WTC11 (cell line): ENCODE measurements around the gene CDS1. TPM values are rescaled to one million over a fixed set of nuclear protein-coding genes. Genes with fewer than 3 reads are reported as not detected.

Experiments used
- ATAC-seq: fragments of 200-7000 bp; cut with Tn5 transposase; 2 replicates; pipeline ENCODE4 v1.10.0; 2021; ENCODE audit warnings: mild to moderate bottlenecking, moderate library complexity
- CTCF ChIA-PET: fragments of 300-600 bp; sonication (Branson Sonifier 250); formaldehyde crosslinking; loops from one replicate; lab custom pipeline; 2021; ENCODE audit warnings: antibody characterized with exemption; lab: Charles Lee
- POLR2A ChIA-PET: fragments of 350-600 bp; sonication (Branson Sonifier 250); formaldehyde crosslinking; loops from one replicate; lab custom pipeline; 2021; ENCODE audit warnings: antibody characterized with exemption; lab: Charles Lee
- DNase-seq: peaks from one replicate; pipeline ENCODE4 v3.0.0; 2021; ENCODE audit warnings: low spot score
- H3K27ac Mint-ChIP-seq: 2 replicates; pipeline ENCODE4 v1.8.0; 2021; ENCODE audit warnings: mixed read lengths
- H3K27me3 Mint-ChIP-seq: 2 replicates; pipeline ENCODE4 v1.8.0; 2021; ENCODE audit warnings: low read depth, mild to moderate bottlenecking, moderate library complexity, mixed read lengths
- H3K36me3 Mint-ChIP-seq: 2 replicates; pipeline ENCODE4 v1.8.0; 2021; ENCODE audit warnings: mixed read lengths
- H3K4me1 Mint-ChIP-seq: 2 replicates; pipeline ENCODE4 v1.8.0; 2022; ENCODE audit warnings: mixed read lengths
- H3K4me3 Mint-ChIP-seq: 2 replicates; pipeline ENCODE4 v1.8.0; 2021; ENCODE audit warnings: mild to moderate bottlenecking, moderate library complexity, mixed read lengths
- H3K9me3 Mint-ChIP-seq: 2 replicates; pipeline ENCODE4 v1.8.0; 2021; ENCODE audit warnings: mixed read lengths
- CREM ChIP-seq: sonication (generic); formaldehyde crosslinking; IDR thresholded peaks from 2 replicates; pipeline ENCODE4 v1.8.1; 2022; ENCODE audit warnings: mild to moderate bottlenecking, missing genetic modification reagents, moderate library complexity
- EMX1 ChIP-seq: fragments of 250-450 bp; sonication (Bioruptor Pico); IDR thresholded peaks from 2 replicates; pipeline ENCODE4 v1.8.0; 2021; ENCODE audit warnings: mild to moderate bottlenecking
- ERG ChIP-seq: fragments of 250-450 bp; sonication (Bioruptor Pico); IDR thresholded peaks from 2 replicates; pipeline ENCODE4 v1.8.0; 2021; ENCODE audit warnings: mild to moderate bottlenecking
- HMGA2 ChIP-seq: fragments of 250-450 bp; sonication (Bioruptor Pico); IDR thresholded peaks from 2 replicates; pipeline ENCODE4 v1.4.0; 2021; ENCODE audit warnings: mild to moderate bottlenecking, moderate library complexity
- IRF1 ChIP-seq: sonication (generic); formaldehyde crosslinking; IDR thresholded peaks from 2 replicates; pipeline ENCODE4 v1.8.0; 2023; ENCODE audit warnings: missing genetic modification reagents
- JAZF1 ChIP-seq: fragments of 250-450 bp; sonication (Bioruptor Pico); IDR thresholded peaks from 2 replicates; pipeline ENCODE4 v1.9.0; 2021; ENCODE audit warnings: moderate library complexity, mild to moderate bottlenecking, inconsistent platforms
- NR3C1 ChIP-seq: sonication (generic); formaldehyde crosslinking; conservative IDR thresholded peaks from 2 replicates; pipeline ENCODE4 v1.8.1; 2023; ENCODE audit warnings: low read depth, mild to moderate bottlenecking, missing genetic modification reagents
- PREB ChIP-seq: sonication (generic); formaldehyde crosslinking; IDR thresholded peaks from 2 replicates; pipeline ENCODE4 v1.8.1; 2022; ENCODE audit warnings: mild to moderate bottlenecking, missing genetic modification reagents, moderate library complexity, borderline replicate concordance
- PRRX2 ChIP-seq: fragments of 250-450 bp; sonication (Bioruptor Pico); IDR thresholded peaks from 2 replicates; pipeline ENCODE4 v1.8.0; 2021; ENCODE audit warnings: mild to moderate bottlenecking
- RORB ChIP-seq: fragments of 250-450 bp; sonication (Bioruptor Pico); IDR thresholded peaks from 2 replicates; pipeline ENCODE4 v1.9.0; 2021; ENCODE audit warnings: mild to moderate bottlenecking
- SMAD4 ChIP-seq: sonication (generic); formaldehyde crosslinking; IDR thresholded peaks from 2 replicates; pipeline ENCODE4 v1.8.0; 2022; ENCODE audit warnings: mild to moderate bottlenecking, missing genetic modification reagents
- SP1 ChIP-seq: sonication (generic); formaldehyde crosslinking; conservative IDR thresholded peaks from 2 replicates; pipeline ENCODE4 v1.8.1; 2022; ENCODE audit warnings: missing genetic modification reagents
- TCF7 ChIP-seq: sonication (generic); formaldehyde crosslinking; IDR thresholded peaks from 2 replicates; pipeline ENCODE4 v1.8.0; 2022; ENCODE audit warnings: mild to moderate bottlenecking, low read depth, missing genetic modification reagents, moderate library complexity
- TP53 ChIP-seq: sonication (generic); formaldehyde crosslinking; IDR thresholded peaks from 2 replicates; pipeline ENCODE4 v1.8.1; 2023; ENCODE audit warnings: mild to moderate bottlenecking, missing genetic modification reagents
- USF2 ChIP-seq: sonication (generic); formaldehyde crosslinking; IDR thresholded peaks from 2 replicates; pipeline ENCODE4 v1.8.1; 2023; ENCODE audit warnings: mild to moderate bottlenecking, missing genetic modification reagents, moderate library complexity
- ZNF121 ChIP-seq: sonication (generic); formaldehyde crosslinking; IDR thresholded peaks from 2 replicates; pipeline ENCODE4 v1.8.0; 2023; ENCODE audit warnings: missing genetic modification reagents
- ZNF219 ChIP-seq: sonication (generic); formaldehyde crosslinking; IDR thresholded peaks from 2 replicates; pipeline ENCODE4 v1.8.0; 2023; ENCODE audit warnings: missing genetic modification reagents, mild to moderate bottlenecking, borderline replicate concordance
- ZNF263 ChIP-seq: sonication (generic); formaldehyde crosslinking; IDR thresholded peaks from 2 replicates; pipeline ENCODE4 v1.8.1; 2022; ENCODE audit warnings: low read depth, mild to moderate bottlenecking, moderate library complexity, missing genetic modification reagents
- ZNF281 ChIP-seq: sonication (generic); formaldehyde crosslinking; IDR thresholded peaks from 2 replicates; pipeline ENCODE4 v1.8.0; 2023; ENCODE audit warnings: mild to moderate bottlenecking, missing genetic modification reagents
- ZNF416 ChIP-seq: fragments of 250-450 bp; sonication (Bioruptor Pico); IDR thresholded peaks from 2 replicates; pipeline ENCODE4 v1.9.0; 2021; ENCODE audit warnings: mild to moderate bottlenecking, inconsistent platforms
- ZNF671 ChIP-seq: fragments of 250-450 bp; sonication (Bioruptor Pico); IDR thresholded peaks from 2 replicates; pipeline ENCODE4 v1.8.0; 2021; ENCODE audit warnings: mild to moderate bottlenecking
- total RNA-seq: library from RNA; stranded (reverse); gene quantifications from 3 replicates; pipeline ENCODE4 v1.2.3, GENCODE V29; 2021
- TF ChIP-seq, protein P1 (sequence below): fragments of 250-450 bp; sonication (Bioruptor Pico); IDR thresholded peaks from 2 replicates; pipeline ENCODE4 v1.9.0; 2021; ENCODE audit warnings: mild to moderate bottlenecking
- TF ChIP-seq, protein P2 (sequence below): fragments of 200-600 bp; IDR thresholded peaks from 2 replicates; pipeline ENCODE4 v1.8.0; 2022; ENCODE audit warnings: antibody characterized with exemption

The CDS1 gene
- total RNA-seq, 1 experiment from 2014 or later = 18.3 TPM

GRCh38 chr4:84691170-84691691 is 108.3 kb downstream of the CDS1 start:
- no peak for ATAC-seq
- Mint-ChIP-seq H3K4me3 (no peak overlapping the region), H3K9me3 (no peaks in the 10 kb centered on the region), H3K36me3 (peaks cover 51% of the 10 kb centered on the region), H3K27me3 (no peaks in the 10 kb centered on the region)
- POLR2A ChIA-PET = no interaction called here
- no peak for TF ChIP-seq ERG (CRISPR knock-in tag)
- TF ChIP-seq, protein P1, sequence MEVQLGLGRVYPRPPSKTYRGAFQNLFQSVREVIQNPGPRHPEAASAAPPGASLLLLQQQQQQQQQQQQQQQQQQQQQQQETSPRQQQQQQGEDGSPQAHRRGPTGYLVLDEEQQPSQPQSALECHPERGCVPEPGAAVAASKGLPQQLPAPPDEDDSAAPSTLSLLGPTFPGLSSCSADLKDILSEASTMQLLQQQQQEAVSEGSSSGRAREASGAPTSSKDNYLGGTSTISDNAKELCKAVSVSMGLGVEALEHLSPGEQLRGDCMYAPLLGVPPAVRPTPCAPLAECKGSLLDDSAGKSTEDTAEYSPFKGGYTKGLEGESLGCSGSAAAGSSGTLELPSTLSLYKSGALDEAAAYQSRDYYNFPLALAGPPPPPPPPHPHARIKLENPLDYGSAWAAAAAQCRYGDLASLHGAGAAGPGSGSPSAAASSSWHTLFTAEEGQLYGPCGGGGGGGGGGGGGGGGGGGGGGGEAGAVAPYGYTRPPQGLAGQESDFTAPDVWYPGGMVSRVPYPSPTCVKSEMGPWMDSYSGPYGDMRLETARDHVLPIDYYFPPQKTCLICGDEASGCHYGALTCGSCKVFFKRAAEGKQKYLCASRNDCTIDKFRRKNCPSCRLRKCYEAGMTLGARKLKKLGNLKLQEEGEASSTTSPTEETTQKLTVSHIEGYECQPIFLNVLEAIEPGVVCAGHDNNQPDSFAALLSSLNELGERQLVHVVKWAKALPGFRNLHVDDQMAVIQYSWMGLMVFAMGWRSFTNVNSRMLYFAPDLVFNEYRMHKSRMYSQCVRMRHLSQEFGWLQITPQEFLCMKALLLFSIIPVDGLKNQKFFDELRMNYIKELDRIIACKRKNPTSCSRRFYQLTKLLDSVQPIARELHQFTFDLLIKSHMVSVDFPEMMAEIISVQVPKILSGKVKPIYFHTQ = no peak
- TF ChIP-seq, protein P2, sequence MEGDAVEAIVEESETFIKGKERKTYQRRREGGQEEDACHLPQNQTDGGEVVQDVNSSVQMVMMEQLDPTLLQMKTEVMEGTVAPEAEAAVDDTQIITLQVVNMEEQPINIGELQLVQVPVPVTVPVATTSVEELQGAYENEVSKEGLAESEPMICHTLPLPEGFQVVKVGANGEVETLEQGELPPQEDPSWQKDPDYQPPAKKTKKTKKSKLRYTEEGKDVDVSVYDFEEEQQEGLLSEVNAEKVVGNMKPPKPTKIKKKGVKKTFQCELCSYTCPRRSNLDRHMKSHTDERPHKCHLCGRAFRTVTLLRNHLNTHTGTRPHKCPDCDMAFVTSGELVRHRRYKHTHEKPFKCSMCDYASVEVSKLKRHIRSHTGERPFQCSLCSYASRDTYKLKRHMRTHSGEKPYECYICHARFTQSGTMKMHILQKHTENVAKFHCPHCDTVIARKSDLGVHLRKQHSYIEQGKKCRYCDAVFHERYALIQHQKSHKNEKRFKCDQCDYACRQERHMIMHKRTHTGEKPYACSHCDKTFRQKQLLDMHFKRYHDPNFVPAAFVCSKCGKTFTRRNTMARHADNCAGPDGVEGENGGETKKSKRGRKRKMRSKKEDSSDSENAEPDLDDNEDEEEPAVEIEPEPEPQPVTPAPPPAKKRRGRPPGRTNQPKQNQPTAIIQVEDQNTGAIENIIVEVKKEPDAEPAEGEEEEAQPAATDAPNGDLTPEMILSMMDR = no peak
- TF ChIP-seq JAZF1 (CRISPR knock-in tag) = no peak
- TF ChIP-seq USF2 (CRISPR knock-in tag) = no peak
- TF ChIP-seq EMX1 (CRISPR knock-in tag) = no peak
- TF ChIP-seq ZNF121 (CRISPR knock-in tag) = no peak
- TF ChIP-seq TP53 (CRISPR knock-in tag) = no peak
- TF ChIP-seq, all 79 proteins: peak for 0
- peak overlapping the region; percentile 10; the same call in 1 of the 2 replicates for H3K27ac Mint-ChIP-seq
- DNase-seq = no peak
- peaks cover 8% of the 10 kb centered on the region for H3K4me1 Mint-ChIP-seq
- CTCF ChIA-PET = interaction anchor here (0.8 kb wide), 1 partner anchor 112 kb away, joined by 3 read pairs; no protein-coding TSS in a partner anchor

GRCh38 chr4:84691800-84692199 is 108.9 kb downstream of the CDS1 start:
- DNase-seq (no peak), ATAC-seq (no peak)
- H3K4me1 Mint-ChIP-seq = peaks cover 8% of the 10 kb centered on the region
- H3K27me3 Mint-ChIP-seq = no peaks in the 10 kb centered on the region
- H3K4me3 Mint-ChIP-seq = no peak overlapping the region
- H3K27ac Mint-ChIP-seq = no peak overlapping the region
- ChIA-PET CTCF (interaction anchor here (0.5 kb wide), 1 partner anchor 24 kb away, joined by 7 read pairs; no protein-coding TSS in a partner anchor), POLR2A (no interaction called here)
- no peaks in the 10 kb centered on the region for H3K9me3 Mint-ChIP-seq
- TF ChIP-seq ZNF281 (CRISPR knock-in tag) (no peak), RORB (no peak), ZNF671 (CRISPR knock-in tag) (no peak), SP1 (no peak), HMGA2 (CRISPR knock-in tag) (no peak), PREB (CRISPR knock-in tag) (no peak), TCF7 (CRISPR knock-in tag) (no peak), ZNF263 (no peak), ZNF219 (CRISPR knock-in tag) (no peak), PRRX2 (CRISPR knock-in tag) (no peak), SMAD4 (CRISPR knock-in tag) (no peak), NR3C1 (CRISPR knock-in tag) (no peak), IRF1 (CRISPR knock-in tag) (no peak), EMX1 (CRISPR knock-in tag) (no peak), CREM (no peak), ZNF416 (CRISPR knock-in tag) (no peak)
- H3K36me3 Mint-ChIP-seq = peaks cover 47% of the 10 kb centered on the region
